ENCODE measurements around the gene CTNND2. TPM values are rescaled to one million over a fixed set of nuclear protein-coding genes. Genes with fewer than 3 reads are reported as not detected.

Gene CTNND2
- total RNA-seq, 1 donor = 1.9 TPM

GRCh38 chr5:11602298-11602697, 301.9 kb downstream of the CTNND2 start:
- DNase-seq (ENCODE audit: low read depth) = no peak
- no peak for TF ChIP-seq CTCF (IDR thresholded peaks at IDR 0.05; ENCODE audit: insufficient read depth, low read length)

DNA sequence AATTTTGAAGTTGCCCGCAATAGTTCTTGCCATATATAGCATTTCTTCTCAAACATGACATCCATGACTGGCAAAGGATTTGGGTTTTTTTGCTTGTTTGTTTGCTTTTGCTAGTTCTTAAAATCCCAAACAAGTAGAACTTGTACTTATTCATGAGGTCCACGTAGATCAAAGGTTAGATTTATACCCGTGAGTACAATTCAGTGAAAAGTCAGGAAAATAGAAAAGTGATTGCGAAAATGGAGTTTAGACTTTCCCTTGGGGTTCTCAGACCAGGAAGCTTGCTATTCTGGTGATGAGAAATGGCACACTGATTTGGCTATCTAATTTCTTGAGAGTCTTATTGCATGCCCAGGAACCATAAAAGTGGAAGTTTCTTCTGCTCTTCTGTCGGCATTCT, 304.7 kb downstream of the CTNND2 start:
- DNase-seq (ENCODE audit: low read depth) = no peak
- TF ChIP-seq CTCF (IDR thresholded peaks at IDR 0.05; ENCODE audit: insufficient read depth, low read length) = no peak
- H3K4me3 ChIP-seq (ENCODE audit: low read depth, low read length) = no peak overlapping the region

More at GRCh38 chr5:11602298-11602697, 301.9 kb downstream of the CTNND2 start:
- H3K4me3 ChIP-seq (ENCODE audit: low read depth, low read length) = no peak overlapping the region

DNA sequence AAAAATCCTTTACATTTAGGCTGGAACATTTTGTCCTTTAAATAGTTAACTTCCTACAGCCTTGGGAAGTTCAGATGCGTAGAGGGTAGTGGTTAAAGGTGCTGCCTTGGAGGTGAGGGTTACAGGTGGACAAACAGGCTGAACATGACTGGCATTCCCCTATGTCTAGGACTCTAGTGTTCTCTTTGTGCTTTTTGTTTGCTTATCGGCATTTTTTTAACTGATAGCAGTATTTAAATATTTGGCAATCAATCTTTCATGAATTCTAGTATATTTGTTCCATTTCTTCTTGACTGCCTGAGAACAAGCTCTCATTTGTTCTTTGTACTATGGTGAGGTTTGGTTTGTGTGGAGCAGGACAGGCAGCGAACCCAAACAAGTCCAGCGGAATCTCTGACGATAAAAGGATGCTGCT, 307.6 kb downstream of the CTNND2 start:
- no peak overlapping the region for H3K4me3 ChIP-seq (ENCODE audit: low read depth, low read length)
- no peak for DNase-seq (ENCODE audit: low read depth)
- no peak for TF ChIP-seq CTCF (IDR thresholded peaks at IDR 0.05; ENCODE audit: insufficient read depth, low read length)

DNA sequence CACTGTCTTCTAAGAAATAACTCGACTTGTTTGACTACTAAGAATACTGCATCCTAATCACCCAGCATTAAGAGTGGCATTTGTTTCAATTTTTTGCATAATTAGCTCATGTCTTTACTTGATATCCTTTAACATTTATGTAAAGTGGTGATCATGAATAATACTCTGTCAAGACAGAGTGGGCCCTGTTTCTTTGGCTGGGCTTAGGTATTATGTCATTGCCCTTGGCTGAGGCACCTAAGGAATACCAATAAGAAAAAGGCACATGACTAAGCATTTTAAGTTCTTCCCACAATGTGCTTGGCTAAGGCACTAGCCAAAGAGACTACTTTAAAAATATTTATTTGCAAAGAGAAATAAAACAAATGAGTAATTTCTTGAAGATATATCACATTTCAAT, 308.1 kb downstream of the CTNND2 start:
- no peak for TF ChIP-seq CTCF (IDR thresholded peaks at IDR 0.05; ENCODE audit: insufficient read depth, low read length)
- DNase-seq (ENCODE audit: low read depth) = no peak
- no peak overlapping the region for H3K4me3 ChIP-seq (ENCODE audit: low read depth, low read length)

DNA sequence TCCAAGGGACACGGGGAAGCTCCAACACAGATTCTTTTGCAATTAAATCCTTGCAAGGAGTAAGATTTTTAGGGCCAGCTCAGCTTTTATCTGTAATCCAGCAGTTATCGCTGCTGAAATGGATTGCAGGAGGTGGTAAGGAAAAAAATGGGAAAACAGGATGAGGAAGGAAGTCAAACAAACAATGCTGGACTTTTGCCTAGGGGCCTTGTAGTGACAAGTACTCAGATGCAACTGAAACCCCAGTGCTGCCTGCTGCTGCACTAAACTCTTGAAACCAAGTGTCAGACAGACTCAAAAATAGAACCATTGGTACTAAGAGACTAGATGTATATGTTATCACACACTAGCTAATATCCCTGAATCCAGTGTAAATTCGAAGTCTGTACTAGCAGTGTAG, 309.2 kb downstream of the CTNND2 start:
- H3K4me3 ChIP-seq (ENCODE audit: low read depth, low read length) = no peak overlapping the region
- no peak for DNase-seq (ENCODE audit: low read depth)
- no peak for TF ChIP-seq CTCF (IDR thresholded peaks at IDR 0.05; ENCODE audit: insufficient read depth, low read length)

DNA sequence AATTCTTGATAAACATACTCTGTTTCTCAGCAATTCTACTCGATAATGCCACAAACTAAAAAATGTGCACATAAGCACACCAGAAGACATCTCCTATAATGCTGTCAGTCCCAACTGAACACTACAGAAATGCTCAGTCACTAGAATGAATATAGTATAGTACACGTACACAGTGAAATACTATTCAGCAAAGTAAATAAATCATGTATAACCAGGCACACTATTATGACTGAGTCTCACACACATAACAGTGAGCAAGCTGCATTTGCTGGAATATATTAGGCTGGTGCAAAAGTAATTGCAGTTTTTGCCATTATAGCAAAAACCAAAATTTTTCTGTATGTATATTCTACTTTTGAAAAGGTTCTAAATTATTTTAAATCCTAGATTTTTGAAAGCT, 310.2 kb downstream of the CTNND2 start:
- no peak overlapping the region for H3K4me3 ChIP-seq (ENCODE audit: low read depth, low read length)
- TF ChIP-seq CTCF (IDR thresholded peaks at IDR 0.05; ENCODE audit: insufficient read depth, low read length) = no peak
- DNase-seq (ENCODE audit: low read depth) = no peak

GRCh38 chr5:11590475-11590874, 313.8 kb downstream of the CTNND2 start:
- no peak for DNase-seq (ENCODE audit: low read depth)
- H3K4me3 ChIP-seq (ENCODE audit: low read depth, low read length) = no peak overlapping the region
- TF ChIP-seq CTCF (IDR thresholded peaks at IDR 0.05; ENCODE audit: insufficient read depth, low read length) = no peak
